Measurements from ENCODE around the gene GNAQ. TPM values are rescaled to one million over a fixed set of nuclear protein-coding genes. Genes with fewer than 3 reads are reported as not detected.

Gene GNAQ
- total and polyA plus RNA-seq, 8 donors: 55.5 to 95.5 (median 62.8) TPM

DNA sequence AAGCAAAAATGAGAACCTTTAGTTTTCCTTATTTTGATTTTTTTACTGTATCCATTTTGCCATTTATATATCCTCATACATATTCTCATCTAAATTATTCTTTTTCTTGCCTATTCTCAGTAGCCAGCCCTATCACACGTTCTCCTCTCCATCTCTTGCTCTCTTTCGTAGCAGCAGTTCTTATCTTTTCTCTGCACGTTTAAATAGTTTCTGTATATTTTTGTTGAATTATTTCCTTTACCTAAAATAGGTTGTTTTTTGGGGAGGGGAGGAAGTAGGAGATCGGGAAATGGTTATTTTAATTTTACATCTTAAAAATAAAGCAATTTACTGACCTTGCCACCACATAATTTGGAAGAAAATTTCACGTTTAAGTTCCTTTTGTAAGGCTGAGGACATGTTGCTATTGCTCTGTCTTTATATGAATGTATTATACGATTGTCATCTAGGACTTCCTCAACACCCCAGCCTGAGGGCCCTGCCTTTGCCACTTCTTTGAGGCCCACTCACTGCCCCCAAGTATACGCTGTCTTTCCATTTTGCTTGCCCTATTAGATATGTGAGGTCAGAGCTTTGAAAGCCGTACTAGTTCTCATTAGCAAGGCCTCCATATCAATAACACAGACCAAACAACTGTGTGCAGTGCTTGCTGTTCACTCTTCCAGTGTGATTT lies 140.3 kb downstream of the GNAQ start:
- ATAC-seq (no peak), DNase-seq (no peak)
- Histone ChIP-seq H3K4me1 (peaks cover 0 to 13% of the 10 kb centered on the region in 2 donors), H3K4me3 (no peak overlapping the region), H3K27me3 (no peaks in the 10 kb centered on the region), H3K9me3 (no peaks in the 10 kb centered on the region), H3K36me3 (peaks cover 0 to 7% of the 10 kb centered on the region in 2 donors), H3K27ac (peak overlapping the region in 1 of 2 donors; percentile 7)
- intact Hi-C loops (cut with DNase I): no loop called here
- TF ChIP-seq, protein P1, sequence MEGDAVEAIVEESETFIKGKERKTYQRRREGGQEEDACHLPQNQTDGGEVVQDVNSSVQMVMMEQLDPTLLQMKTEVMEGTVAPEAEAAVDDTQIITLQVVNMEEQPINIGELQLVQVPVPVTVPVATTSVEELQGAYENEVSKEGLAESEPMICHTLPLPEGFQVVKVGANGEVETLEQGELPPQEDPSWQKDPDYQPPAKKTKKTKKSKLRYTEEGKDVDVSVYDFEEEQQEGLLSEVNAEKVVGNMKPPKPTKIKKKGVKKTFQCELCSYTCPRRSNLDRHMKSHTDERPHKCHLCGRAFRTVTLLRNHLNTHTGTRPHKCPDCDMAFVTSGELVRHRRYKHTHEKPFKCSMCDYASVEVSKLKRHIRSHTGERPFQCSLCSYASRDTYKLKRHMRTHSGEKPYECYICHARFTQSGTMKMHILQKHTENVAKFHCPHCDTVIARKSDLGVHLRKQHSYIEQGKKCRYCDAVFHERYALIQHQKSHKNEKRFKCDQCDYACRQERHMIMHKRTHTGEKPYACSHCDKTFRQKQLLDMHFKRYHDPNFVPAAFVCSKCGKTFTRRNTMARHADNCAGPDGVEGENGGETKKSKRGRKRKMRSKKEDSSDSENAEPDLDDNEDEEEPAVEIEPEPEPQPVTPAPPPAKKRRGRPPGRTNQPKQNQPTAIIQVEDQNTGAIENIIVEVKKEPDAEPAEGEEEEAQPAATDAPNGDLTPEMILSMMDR (IDR thresholded peaks at IDR 0.05): no peak

GRCh38 chr9:77887662-77888061 lies 143.9 kb downstream of the GNAQ start:
- H3K27ac ChIP-seq: no peak overlapping the region
- ATAC-seq (no peak), DNase-seq (no peak)
- no peak overlapping the region for H3K4me3 ChIP-seq
- H3K27me3 ChIP-seq: no peaks in the 10 kb centered on the region
- TF ChIP-seq, protein P1 (IDR thresholded peaks at IDR 0.05): no peak
- H3K36me3 ChIP-seq: peaks cover 0 to 7% of the 10 kb centered on the region in 2 donors
- no peaks in the 10 kb centered on the region for H3K9me3 ChIP-seq
- peaks cover 11 to 27% of the 10 kb centered on the region in 2 donors for H3K4me1 ChIP-seq
- intact Hi-C loops (cut with DNase I): no loop called here

- no peaks in the 10 kb centered on the region for H3K27me3 ChIP-seq
- H3K27ac ChIP-seq: peak overlapping the region in 1 of 2 donors; percentile 23
- H3K4me3 ChIP-seq: no peak overlapping the region
- H3K9me3 ChIP-seq: no peaks in the 10 kb centered on the region
- TF ChIP-seq, protein P1 (IDR thresholded peaks at IDR 0.05): no peak
- intact Hi-C loops (cut with DNase I): no loop called here
- ATAC-seq: peak; percentile 31
- H3K4me1 ChIP-seq: peaks cover 11 to 27% of the 10 kb centered on the region in 2 donors
- H3K36me3 ChIP-seq: peaks cover 0 to 2% of the 10 kb centered on the region in 2 donors
- peak in 1 of 4 donors; percentile 26 for DNase-seq
These were observed 146.4 kb downstream of the GNAQ start for GRCh38 chr9:77885104-77885672.

- Histone ChIP-seq H3K4me3 (no peak overlapping the region), H3K36me3 (no peaks in the 10 kb centered on the region), H3K27ac (peak overlapping the region in 1 of 2 donors; percentile 23), H3K9me3 (no peaks in the 10 kb centered on the region), H3K4me1 (peaks cover 11 to 34% of the 10 kb centered on the region in 2 donors), H3K27me3 (no peaks in the 10 kb centered on the region)
- TF ChIP-seq, protein P1 (IDR thresholded peaks at IDR 0.05): no peak
- DNase-seq (no peak), ATAC-seq (peak; percentile 19)
- intact Hi-C loops (cut with DNase I): no loop called here
These were observed 147.5 kb downstream of the GNAQ start for GRCh38 chr9:77883846-77884771.

- H3K27me3 ChIP-seq: no peaks in the 10 kb centered on the region
- no peaks in the 10 kb centered on the region for H3K9me3 ChIP-seq
- no peak overlapping the region for H3K27ac ChIP-seq
- TF ChIP-seq, protein P1 (IDR thresholded peaks at IDR 0.05): no peak
- H3K4me3 ChIP-seq: no peak overlapping the region
- no peak for ATAC-seq
- H3K4me1 ChIP-seq: peaks cover 11 to 40% of the 10 kb centered on the region in 2 donors
- intact Hi-C loops (cut with DNase I): no loop called here
- H3K36me3 ChIP-seq: no peaks in the 10 kb centered on the region
- DNase-seq: no peak
These were observed 148.5 kb downstream of the GNAQ start for GRCh38 chr9:77883133-77883532.
